GM13976 (cell line): Measurements from ENCODE around the gene KNDC1.

Experiments used
- DNase-seq: peaks from one replicate; pipeline ENCODE4 v3.0.0; 2012; ENCODE audit warnings: low spot score
- CTCF ChIP-seq: IDR thresholded peaks from 2 replicates; pipeline ENCODE4 v1.5.1; 2012; ENCODE audit warnings: borderline replicate concordance, mild to moderate bottlenecking; ENCODE audit not compliant: insufficient read depth; ENCODE audit errors: extremely low read depth, missing control alignments, control extremely low read depth
- in situ Hi-C: fragments of 300-500 bp; cut with MboI; formaldehyde crosslinking; loops from one replicate; pipeline ENCODE4 v1.12.0; 2022; ENCODE audit warnings: low sequenced_read_pairs, mixed read lengths, inconsistent platforms; ENCODE audit not compliant: unreplicated experiment

Gene KNDC1

GRCh38 chr10:133184591-133185244, 24.7 kb downstream of the KNDC1 start:
- in situ Hi-C loops = no loop called here
- DNase-seq = no peak
- TF ChIP-seq CTCF = no peak

- TF ChIP-seq CTCF = no peak
- no peak for DNase-seq
- in situ Hi-C loops = no loop called here
These were observed 25.4 kb downstream of the KNDC1 start for GRCh38 chr10:133185421-133185820.

GRCh38 chr10:133185916-133186315, 25.9 kb downstream of the KNDC1 start:
- TF ChIP-seq CTCF = no peak

GRCh38 chr10:133186416-133187090, 26.5 kb downstream of the KNDC1 start:
- no peak for TF ChIP-seq CTCF
- in situ Hi-C loops = no loop called here
- no peak for DNase-seq

More at GRCh38 chr10:133185916-133186315, 25.9 kb downstream of the KNDC1 start:
- in situ Hi-C loops = no loop called here
- no peak for DNase-seq

- no peak for DNase-seq
- no peak for TF ChIP-seq CTCF
- in situ Hi-C loops = no loop called here
These were observed 27.3 kb downstream of the KNDC1 start for GRCh38 chr10:133187091-133187905.

GRCh38 chr10:133187906-133188681, 28.1 kb downstream of the KNDC1 start:
- no peak for TF ChIP-seq CTCF
- DNase-seq = no peak

More at GRCh38 chr10:133187906-133188681, 28.1 kb downstream of the KNDC1 start:
- in situ Hi-C loops = no loop called here
